GM18951 (cell line): ENCODE measurements around the gene NDUFS3.
"Not testable (repeated sequence)": the region's sequence is repeated elsewhere in the genome, so short reads cannot be mapped to it uniquely, and the experiment has no call there.

Experiments
- POLR2A ChIP-seq: IDR thresholded peaks from 4 replicates; pipeline ENCODE4 v1.6.1; 2011; ENCODE audit warnings: mild to moderate bottlenecking; ENCODE audit not compliant: insufficient read length, insufficient read depth; ENCODE audit errors: extremely low read depth
- in situ Hi-C: fragments of 300-500 bp; cut with MboI; formaldehyde crosslinking; loops from one replicate; pipeline ENCODE4 v1.12.0; 2022; ENCODE audit warnings: low sequenced_read_pairs, mixed read lengths, inconsistent platforms; ENCODE audit not compliant: unreplicated experiment

NDUFS3 gene

DNA sequence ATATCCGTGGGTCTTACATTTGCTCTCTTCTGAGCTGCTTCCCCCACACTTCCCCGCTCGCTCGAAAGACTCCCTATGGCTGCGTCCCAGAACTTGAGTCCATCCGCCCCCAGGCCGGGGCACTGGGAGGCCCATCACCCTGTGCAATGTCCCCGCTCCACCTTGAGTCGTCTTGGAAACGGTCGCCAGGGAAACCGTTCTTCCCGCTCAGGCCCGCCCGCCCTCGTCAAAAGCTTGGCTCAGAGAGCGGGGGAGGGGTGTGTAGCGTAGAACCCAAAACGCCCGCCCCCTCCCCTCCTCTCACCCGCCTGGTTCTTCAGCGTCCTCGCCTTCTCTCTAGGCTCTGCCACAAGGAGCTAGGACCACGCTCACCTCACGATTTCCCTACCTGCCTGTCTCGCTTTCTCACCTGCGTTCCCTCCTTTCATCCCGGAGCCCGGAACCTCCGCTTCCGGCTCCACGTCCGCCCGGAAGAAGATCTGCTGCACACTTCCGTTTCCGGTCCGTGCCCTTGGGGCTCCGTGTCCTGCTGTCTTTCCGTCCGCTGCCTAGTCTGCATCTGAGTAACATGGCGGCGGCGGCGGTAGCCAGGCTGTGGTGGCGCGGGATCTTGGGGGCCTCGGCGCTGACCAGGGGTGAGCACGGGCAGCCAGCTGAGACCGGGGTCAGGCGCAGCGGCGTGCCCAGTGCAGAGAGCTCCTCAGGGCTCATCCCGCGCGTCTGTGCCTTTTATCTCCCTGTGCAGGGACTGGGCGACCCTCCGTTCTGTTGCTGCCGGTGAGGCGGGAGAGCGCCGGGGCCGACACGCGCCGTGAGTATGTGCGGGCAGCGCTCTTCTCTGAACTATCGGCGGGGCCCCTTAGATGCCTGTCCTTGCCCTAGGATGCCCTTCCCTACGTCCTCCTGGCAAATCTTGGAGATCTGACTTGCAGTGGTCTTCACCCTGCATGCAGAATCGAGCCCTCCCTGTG lies at the start of gene NDUFS3, which contains the start of gene KBTBD4:
TSS of gene NDUFS3 (plus strand) at position 551 of the 971 bp plus-strand sequence. CDS start at position 569, 18 bp downstream.
TSS of gene KBTBD4 (minus strand) at position 447 of the 971 bp plus-strand sequence. CDS start at position 428, 19 bp downstream.
- in situ Hi-C loops: no loop called here
- TF ChIP-seq POLR2A: peak; percentile 90

DNA sequence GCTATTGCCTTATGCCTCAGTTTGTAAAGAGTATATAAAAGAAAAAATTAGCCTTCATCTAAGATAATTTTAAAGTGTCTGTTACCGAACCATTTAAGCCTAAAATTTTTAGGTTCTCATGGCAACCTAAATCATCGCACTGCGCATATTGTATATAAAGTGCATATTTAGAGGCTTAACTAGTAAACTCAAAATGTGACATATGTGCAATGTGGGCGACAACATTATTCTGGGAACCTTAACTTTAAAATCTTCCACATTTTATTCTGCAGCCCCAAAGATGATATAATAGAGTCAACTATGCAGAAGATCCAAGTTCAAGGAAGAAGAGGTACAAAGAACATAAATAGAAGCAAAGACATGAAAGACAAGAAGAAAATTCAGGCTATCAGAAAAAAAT lies 48.9 kb upstream of the NDUFS3 start:
- TF ChIP-seq POLR2A: no peak
- in situ Hi-C loops: no loop called here

DNA sequence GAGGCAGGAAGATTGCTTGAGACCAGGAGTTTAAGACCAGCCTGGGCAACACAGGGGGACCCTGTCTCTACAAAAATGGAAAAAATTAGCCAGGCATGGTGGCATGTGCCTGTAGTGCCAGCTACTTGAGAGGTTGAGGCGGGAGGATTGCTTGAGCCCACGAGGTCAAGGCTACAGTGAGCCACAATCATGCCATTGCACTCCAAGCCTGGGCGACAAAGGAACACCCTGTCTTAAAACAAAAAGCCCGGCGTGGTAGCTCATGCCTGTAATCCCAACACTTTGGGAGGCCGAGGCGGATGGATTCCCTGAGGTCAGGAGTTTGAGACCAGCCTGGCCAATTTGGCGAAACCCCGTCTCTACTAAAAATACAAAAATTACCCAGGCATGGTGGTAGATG lies 48.2 kb upstream of the NDUFS3 start:
- in situ Hi-C loops: not testable (repeated sequence)

DNA sequence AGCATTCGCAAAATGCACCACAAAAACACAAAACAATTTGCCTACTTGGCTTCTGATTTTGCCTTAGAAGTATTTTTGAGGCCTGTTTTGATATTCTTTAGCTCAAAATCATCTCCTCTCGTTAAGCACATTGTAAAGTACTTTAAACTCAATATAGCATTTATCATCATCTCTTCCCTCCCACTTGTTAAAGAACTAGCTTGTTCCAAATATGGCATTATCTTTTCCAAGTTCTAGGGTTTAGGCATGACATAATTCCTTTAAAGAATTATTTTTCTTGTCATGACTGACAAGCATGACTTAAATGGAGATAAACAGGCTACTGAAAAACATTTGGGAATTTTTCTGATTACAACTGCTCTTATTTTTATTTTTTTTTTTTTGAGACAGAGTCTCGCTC lies 47.2 kb upstream of the NDUFS3 start:
- in situ Hi-C loops: no loop called here

DNA sequence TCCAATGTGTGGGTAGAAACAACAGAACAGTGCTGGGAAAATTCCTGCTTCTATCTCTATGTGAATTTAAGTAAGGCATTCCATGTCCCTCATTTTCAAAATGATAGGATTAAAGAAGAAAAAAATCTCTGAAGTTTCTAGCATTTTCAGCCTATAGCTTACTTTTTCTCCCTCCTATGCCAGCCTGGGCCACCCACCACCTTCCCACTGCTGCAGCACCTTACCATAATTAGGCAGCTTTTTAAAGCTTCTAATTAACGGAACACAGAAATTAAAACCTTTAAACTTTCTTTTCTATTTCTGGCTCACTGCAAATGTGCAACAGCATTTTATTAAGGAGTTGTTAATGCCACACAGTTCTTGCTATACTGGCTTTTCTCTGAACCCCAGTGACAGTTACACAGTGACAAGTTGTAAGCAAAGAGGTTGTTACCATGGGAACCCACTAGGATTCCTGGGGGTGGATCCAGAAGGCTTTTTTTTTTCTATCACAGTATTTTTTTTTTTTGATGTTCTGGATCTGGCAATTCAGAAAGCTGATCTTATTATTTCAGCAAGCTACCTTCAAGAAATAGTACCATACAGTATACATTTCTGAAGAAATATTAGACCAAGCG lies 46.2 kb upstream of the NDUFS3 start:
- no peak for TF ChIP-seq POLR2A
- in situ Hi-C loops: no loop called here

More for the DNA sequence above, 47.2 kb upstream of the NDUFS3 start:
- no peak for TF ChIP-seq POLR2A

DNA sequence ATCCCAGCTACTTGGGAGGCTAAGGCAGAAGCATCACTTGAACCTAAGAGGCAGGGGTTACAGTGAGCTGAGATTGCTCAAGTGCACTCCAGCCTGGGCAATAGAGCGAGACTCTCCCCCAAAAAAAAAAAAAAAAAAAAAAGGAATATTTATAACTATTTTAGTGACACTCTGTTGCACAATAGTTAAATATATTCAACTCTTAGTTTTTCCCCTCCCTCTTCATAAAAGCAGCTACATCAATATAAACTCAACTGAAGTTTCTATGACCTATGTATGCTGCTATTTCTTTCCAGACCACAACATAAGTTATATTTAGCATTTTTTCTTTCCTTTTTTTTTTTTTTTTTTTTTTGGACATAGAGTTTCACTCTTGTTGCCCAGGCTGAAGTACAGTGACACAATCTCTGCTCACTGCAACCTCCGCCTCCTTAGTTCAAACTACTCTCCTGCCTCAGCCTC lies 45.2 kb upstream of the NDUFS3 start:
- in situ Hi-C loops: no loop called here
- no peak for TF ChIP-seq POLR2A

DNA sequence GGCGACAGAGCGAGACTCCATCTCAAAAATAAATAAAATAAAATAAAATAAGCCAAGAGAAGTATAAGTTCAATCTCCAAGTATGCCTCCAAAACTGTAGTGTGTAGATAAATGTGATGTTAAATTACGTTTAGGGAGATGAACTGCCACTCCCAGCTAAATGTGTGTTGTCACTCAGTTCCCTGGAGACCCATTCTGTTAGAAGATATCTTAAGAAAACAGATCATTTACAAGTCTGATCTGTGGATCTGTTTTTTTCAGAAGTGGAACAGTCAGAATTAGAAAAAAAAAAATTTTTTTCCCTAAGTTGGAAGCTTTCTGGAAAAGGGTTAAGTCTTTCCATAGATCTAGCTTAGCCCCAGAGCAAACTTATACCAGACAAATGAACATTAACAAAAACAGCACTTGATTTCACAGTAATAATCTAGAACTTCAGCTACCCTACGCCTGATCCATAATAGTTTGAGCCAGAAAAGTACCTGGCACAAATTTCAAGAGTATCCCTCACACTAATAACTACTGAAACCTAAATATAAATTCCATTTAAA lies 44.1 kb upstream of the NDUFS3 start:
- in situ Hi-C loops: no loop called here
- no peak for TF ChIP-seq POLR2A

- TF ChIP-seq POLR2A: no peak
- in situ Hi-C loops: no loop called here
Observed at GRCh38 chr11:47536915-47537314, 42.0 kb upstream of the NDUFS3 start.

DNA sequence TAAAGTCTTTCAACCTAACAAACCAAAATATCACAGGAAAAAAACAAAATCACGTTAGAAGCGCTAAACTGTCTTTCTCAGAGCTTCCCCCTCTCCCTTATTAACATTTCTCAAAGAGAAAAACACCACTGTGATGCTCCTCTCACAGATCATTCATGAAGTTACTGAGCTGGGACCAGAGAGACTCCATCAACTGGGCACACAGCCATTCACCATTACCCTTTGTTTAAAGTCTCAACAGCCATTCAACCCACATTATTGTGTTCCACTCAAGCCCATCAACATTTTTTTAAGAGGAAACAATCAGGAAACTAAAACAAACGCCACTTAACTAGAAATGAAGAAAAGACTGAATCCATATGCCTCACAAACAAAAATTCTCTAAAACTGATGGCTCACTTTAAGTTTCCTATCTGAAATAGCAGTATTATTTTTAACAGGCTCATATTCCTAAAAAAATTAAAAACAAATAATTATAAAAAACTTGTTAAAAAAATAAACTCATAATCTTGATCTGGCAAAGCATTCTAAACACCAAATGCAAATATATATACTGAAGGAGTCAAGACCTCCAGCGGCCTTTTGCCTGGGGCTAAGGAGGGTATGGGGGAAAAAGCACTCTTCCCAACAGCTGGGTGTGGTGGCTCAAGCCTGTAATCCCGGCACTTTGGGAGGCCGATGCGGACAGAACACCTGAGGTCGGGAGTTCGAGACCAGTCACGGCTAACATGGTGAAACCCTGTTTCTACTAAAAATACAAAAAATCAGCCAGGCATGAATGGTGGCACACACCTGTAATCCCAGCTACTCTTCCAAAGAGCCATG lies 39.9 kb upstream of the NDUFS3 start:
- in situ Hi-C loops: no loop called here
- TF ChIP-seq POLR2A: no peak

- in situ Hi-C loops: no loop called here
- TF ChIP-seq POLR2A: no peak
Observed at GRCh38 chr11:47539681-47540039, 39.2 kb upstream of the NDUFS3 start.

GRCh38 chr11:47541070-47541469 lies 37.8 kb upstream of the NDUFS3 start:
- no peak for TF ChIP-seq POLR2A
- in situ Hi-C loops: no loop called here

DNA sequence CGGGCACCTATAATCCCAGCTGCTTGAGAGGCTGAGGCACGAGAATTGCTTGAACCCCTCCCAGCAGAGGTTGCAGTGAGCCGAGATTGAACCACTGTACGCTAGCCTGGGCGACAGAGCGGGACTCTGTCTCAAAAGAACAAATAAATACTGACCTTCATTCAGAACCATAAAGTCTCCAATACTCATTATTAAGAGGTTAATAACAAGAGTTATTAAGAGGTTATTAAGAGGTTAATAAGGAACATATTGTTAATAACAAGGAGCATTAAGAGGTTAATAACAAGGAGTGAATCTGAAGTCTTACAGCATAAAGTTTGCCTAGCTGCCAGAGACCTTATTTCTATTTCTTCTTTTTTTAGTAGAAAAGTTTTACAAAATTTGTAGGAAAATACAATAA lies 33.6 kb upstream of the NDUFS3 start:
- in situ Hi-C loops: no loop called here
- TF ChIP-seq POLR2A: no peak

DNA sequence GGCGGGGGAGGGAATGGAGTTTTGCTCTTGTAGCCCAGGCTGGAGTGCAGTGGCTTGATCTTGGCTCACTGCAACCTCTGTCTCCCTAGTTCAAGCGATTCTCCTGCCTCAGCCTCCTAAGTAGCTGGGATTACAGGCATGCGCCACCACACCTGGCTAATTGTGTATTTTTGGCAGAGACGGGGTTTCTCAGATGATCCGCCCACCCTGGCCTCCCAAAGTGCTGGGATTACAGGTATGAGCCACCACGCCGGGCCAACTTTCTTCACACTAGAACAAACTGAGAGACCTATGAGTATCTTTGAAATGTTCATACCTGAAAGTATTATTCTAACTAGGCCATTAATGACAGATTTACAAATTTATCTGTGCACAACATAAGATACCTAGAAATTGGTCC lies 32.6 kb upstream of the NDUFS3 start:
- in situ Hi-C loops: not testable (repeated sequence)
